HEK293 (cell line): ENCODE results near the gene AQP10.

Source experiments
- KLF9 ChIP-seq: fragments of 450-650 bp; formaldehyde crosslinking; IDR thresholded peaks from 2 replicates; pipeline ENCODE4 v1.5.1; 2016; ENCODE audit warnings: missing biosample characterization, missing genetic modification characterization, low read depth
- ZNF302 ChIP-seq: fragments of 450-650 bp; formaldehyde crosslinking; IDR thresholded peaks from 2 replicates; pipeline ENCODE4 v1.5.1; 2016; ENCODE audit warnings: missing biosample characterization, missing genetic modification characterization, low read depth
- ZXDB ChIP-seq: fragments of 450-650 bp; formaldehyde crosslinking; IDR thresholded peaks from 2 replicates; pipeline ENCODE4 v1.5.1; 2016; ENCODE audit warnings: missing biosample characterization, missing genetic modification characterization
- TF ChIP-seq, protein P1 (sequence below): fragments of 450-650 bp; formaldehyde crosslinking; IDR thresholded peaks from 2 replicates; pipeline ENCODE4 v1.5.1; 2016; ENCODE audit warnings: missing biosample characterization, missing genetic modification characterization

DNA sequence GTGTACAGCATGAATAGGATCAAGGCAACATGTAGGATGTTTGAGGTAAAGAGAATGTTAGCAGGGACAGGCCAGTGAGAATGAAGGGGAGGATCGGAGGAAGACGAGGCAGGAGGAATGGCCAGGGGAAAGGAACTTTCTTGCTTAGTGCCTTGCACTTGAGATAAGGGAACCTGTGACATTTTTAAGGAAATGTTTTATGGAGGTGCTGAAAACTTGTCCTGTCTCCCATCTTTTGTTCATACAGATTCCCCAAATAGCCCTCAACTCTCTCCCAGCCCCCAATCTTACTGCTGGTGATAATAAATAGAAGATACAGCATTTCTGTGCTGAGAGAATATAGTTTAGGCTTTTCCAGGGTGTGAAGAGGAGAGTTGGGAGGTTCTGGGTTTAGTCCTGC is 18.0 kb downstream of the AQP10 start:
- TF ChIP-seq KLF9 (tag by site-specific recombination) (no peak), ZXDB (no peak), ZNF302 (no peak)
- TF ChIP-seq, protein P1, sequence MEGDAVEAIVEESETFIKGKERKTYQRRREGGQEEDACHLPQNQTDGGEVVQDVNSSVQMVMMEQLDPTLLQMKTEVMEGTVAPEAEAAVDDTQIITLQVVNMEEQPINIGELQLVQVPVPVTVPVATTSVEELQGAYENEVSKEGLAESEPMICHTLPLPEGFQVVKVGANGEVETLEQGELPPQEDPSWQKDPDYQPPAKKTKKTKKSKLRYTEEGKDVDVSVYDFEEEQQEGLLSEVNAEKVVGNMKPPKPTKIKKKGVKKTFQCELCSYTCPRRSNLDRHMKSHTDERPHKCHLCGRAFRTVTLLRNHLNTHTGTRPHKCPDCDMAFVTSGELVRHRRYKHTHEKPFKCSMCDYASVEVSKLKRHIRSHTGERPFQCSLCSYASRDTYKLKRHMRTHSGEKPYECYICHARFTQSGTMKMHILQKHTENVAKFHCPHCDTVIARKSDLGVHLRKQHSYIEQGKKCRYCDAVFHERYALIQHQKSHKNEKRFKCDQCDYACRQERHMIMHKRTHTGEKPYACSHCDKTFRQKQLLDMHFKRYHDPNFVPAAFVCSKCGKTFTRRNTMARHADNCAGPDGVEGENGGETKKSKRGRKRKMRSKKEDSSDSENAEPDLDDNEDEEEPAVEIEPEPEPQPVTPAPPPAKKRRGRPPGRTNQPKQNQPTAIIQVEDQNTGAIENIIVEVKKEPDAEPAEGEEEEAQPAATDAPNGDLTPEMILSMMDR (tag by site-specific recombination), result no peak
